Nephron progenitor cell (in vitro differentiated cells): ENCODE measurements around the gene DGKD.

Source experiments
- DNase-seq: peaks from one replicate; pipeline ENCODE4 v3.0.0; 2021
- H3K27ac Mint-ChIP-seq: 2 replicates; pipeline ENCODE4 v1.8.0; 2021; ENCODE audit warnings: mild to moderate bottlenecking, moderate library complexity, mixed read lengths
- H3K27me3 Mint-ChIP-seq: 2 replicates; pipeline ENCODE4 v1.8.0; 2021; ENCODE audit warnings: mild to moderate bottlenecking, low read depth, mixed read lengths; ENCODE audit not compliant: poor library complexity
- H3K36me3 Mint-ChIP-seq: 2 replicates; pipeline ENCODE4 v1.8.0; 2021; ENCODE audit warnings: low read depth, mixed read lengths
- H3K4me1 Mint-ChIP-seq: 2 replicates; pipeline ENCODE4 v1.8.0; 2021; ENCODE audit warnings: mixed read lengths
- H3K4me3 Mint-ChIP-seq: 2 replicates; pipeline ENCODE4 v1.8.0; 2021; ENCODE audit warnings: mild to moderate bottlenecking, moderate library complexity, mixed read lengths
- H3K9me3 Mint-ChIP-seq: 2 replicates; pipeline ENCODE4 v1.8.0; 2021; ENCODE audit warnings: mild to moderate bottlenecking, moderate library complexity, mixed read lengths
- TF ChIP-seq, protein P1 (sequence below): fragments of 200-600 bp; sonication (generic); IDR thresholded peaks from 2 replicates; pipeline ENCODE4 v1.5.0; 2021; ENCODE audit warnings: antibody characterized with exemption

Gene DGKD

DNA sequence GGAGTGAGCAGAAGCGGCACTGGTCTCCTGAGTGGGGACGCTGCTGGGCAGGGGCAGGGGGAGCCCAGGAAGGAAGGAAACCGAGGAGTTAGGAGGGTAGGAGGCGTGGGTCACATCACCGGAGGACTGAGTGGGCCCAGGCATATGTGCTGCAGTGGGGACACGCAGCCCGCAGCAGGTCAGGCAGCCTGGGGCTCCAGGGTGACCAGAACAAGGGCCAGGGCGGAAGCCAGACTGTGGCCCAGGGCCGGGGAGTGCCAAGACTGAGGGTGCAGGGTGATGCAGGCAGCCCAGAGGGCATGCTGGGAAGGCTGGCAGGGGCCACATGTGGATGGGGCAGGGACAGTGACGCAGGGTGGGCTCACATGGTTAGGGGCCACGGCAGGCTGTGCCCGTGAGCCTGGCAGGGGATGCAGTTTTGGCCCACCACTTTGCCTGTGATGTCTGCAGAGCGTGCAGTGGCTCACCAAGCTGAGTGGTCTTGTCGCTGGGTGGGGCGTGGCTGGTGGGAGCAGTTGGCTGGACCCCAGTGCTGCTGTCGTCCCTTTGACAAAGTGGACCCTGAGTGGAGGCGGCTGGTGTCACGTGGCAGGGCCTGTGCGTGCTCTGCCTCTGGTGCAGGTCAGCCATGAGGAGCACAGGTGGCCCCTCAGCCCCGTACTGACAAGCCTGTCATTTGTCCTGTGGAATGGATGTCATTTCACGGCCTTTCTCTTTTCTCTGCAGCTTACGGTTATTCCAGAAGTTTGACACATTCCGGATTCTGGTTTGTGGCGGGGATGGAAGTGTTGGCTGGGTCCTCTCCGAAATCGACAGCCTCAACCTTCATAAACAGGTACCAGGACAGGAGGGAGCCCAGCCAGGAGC is 87.1 kb downstream of the DGKD start:
- Mint-ChIP-seq H3K27ac (peak overlapping the region; percentile 63), H3K27me3 (peaks cover 3% of the 10 kb centered on the region), H3K4me1 (peaks cover 14% of the 10 kb centered on the region), H3K9me3 (no peaks in the 10 kb centered on the region), H3K4me3 (no peak overlapping the region), H3K36me3 (peaks cover 34% of the 10 kb centered on the region)
- DNase-seq: no peak
- TF ChIP-seq, protein P1, sequence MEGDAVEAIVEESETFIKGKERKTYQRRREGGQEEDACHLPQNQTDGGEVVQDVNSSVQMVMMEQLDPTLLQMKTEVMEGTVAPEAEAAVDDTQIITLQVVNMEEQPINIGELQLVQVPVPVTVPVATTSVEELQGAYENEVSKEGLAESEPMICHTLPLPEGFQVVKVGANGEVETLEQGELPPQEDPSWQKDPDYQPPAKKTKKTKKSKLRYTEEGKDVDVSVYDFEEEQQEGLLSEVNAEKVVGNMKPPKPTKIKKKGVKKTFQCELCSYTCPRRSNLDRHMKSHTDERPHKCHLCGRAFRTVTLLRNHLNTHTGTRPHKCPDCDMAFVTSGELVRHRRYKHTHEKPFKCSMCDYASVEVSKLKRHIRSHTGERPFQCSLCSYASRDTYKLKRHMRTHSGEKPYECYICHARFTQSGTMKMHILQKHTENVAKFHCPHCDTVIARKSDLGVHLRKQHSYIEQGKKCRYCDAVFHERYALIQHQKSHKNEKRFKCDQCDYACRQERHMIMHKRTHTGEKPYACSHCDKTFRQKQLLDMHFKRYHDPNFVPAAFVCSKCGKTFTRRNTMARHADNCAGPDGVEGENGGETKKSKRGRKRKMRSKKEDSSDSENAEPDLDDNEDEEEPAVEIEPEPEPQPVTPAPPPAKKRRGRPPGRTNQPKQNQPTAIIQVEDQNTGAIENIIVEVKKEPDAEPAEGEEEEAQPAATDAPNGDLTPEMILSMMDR: no peak

DNA sequence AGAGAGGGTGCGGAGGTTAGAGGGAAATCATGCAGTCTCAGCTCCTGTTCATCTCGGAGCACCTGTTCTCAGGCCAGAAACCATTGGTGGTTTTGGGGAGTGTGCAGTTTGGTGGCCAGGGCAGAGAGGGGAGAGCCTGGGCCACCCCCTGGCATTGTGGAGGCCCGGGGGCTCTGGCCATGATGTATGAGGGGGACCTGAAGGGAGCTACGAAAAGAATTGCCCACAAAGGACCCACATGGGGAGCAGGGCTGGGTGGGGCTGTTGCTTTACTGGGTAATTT is 87.7 kb downstream of the DGKD start:
- H3K27ac Mint-ChIP-seq: peak overlapping the region; percentile 63
- H3K27me3 Mint-ChIP-seq: peaks cover 3% of the 10 kb centered on the region
- DNase-seq: no peak
- H3K4me1 Mint-ChIP-seq: peaks cover 14% of the 10 kb centered on the region
- peaks cover 32% of the 10 kb centered on the region for H3K36me3 Mint-ChIP-seq
- TF ChIP-seq, protein P1: no peak
- no peaks in the 10 kb centered on the region for H3K9me3 Mint-ChIP-seq
- no peak overlapping the region for H3K4me3 Mint-ChIP-seq

DNA sequence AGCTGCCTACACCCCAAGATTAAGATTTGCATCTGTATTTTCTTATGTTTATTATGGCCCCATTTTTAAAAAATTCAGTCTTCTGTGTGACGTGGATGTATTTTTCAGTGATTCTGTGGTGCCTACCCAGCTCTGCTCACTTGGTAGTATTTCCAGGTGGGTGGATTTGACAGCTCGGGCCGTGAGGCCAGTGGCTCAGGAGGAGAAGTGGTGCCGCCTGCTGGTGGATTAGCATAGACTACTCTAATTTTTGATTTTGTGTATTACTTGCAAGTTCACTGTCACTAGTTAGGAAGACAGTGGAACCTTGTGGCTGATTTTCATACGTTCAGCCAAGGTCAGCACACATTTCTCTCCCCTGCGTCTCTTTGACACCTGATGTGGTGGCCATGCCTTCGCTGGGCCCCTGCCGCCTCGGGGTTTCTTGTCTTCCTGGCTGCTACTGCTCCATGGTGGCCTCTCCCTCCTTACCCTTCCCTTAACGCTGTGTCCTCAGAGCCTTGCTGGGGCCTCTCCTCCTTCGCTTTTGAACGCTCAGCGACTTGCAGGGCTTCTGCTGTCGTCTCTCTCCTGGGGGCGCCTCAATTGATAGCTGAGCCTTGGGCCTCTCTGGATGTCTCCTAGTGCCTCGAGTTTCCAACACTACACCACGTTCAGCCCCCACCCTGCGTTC is 89.4 kb downstream of the DGKD start:
- Mint-ChIP-seq H3K36me3 (peaks cover 39% of the 10 kb centered on the region), H3K4me1 (peaks cover 22% of the 10 kb centered on the region), H3K9me3 (no peaks in the 10 kb centered on the region), H3K27me3 (peaks cover 3% of the 10 kb centered on the region), H3K4me3 (no peak overlapping the region), H3K27ac (peak overlapping the region; percentile 95)
- peak; percentile 74 for DNase-seq
- TF ChIP-seq, protein P1: peak; percentile 64

DNA sequence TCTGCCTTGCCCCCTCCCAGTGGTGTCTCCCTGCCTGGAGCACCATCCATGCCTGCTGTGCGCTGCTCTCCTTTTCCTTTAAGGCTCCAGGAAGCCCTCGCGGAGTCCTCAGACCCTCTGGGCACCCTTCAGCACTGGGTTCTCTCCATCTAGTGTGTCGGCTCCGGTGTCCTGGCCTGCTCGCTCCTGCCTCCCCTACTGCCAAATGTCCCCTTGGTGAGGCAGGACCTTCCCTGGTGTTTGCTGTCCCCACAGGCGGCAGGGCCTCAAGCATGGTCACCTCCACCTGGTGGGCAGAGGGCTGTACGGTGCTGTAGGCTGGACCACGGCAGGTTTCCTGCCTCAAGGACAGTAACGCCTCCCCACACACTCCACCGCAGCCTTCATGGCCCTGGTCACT is 90.2 kb downstream of the DGKD start:
- H3K4me1 Mint-ChIP-seq: peaks cover 30% of the 10 kb centered on the region
- no peak overlapping the region for H3K4me3 Mint-ChIP-seq
- no peak for DNase-seq
- H3K36me3 Mint-ChIP-seq: peaks cover 42% of the 10 kb centered on the region
- H3K27ac Mint-ChIP-seq: peak overlapping the region; percentile 95
- H3K9me3 Mint-ChIP-seq: no peaks in the 10 kb centered on the region
- TF ChIP-seq, protein P1: no peak
- peaks cover 3% of the 10 kb centered on the region for H3K27me3 Mint-ChIP-seq

DNA sequence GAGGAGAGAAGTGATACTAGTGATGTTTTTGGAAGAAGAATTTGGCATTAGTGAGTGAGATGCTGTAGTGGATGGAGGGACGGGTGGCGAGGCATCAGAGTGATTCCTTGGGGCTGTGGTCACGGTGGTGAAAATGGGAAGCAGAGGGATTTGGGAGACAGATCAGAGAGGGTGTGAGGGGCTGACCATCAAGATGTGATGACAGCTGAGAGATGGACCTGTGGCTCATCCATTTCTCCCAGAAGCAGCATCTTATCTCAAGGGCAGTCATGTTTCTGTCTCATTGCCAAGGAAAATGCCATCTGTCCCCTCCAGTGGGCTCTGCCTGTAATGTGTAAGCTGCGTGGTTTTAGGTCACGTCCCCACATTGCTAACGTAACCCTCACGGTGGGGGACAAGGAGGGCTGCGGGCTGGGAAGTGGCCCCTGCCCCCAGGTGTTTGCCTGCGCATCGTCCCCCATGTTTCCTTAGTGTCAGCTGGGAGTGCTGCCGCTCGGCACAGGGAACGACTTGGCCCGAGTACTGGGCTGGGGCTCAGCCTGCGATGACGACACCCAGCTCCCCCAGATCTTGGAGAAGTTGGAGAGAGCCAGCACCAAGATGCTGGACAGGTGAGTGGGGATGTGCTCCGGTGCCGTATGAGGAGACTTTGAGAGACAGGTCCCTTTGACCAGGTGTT is 91.0 kb downstream of the DGKD start:
- H3K9me3 Mint-ChIP-seq: no peaks in the 10 kb centered on the region
- H3K4me3 Mint-ChIP-seq: no peak overlapping the region
- TF ChIP-seq, protein P1: no peak
- peaks cover 44% of the 10 kb centered on the region for H3K36me3 Mint-ChIP-seq
- peaks cover 32% of the 10 kb centered on the region for H3K4me1 Mint-ChIP-seq
- peaks cover 3% of the 10 kb centered on the region for H3K27me3 Mint-ChIP-seq
- H3K27ac Mint-ChIP-seq: no peak overlapping the region
- no peak for DNase-seq
